Bronchial epithelial cell (primary cell): ENCODE data around the gene TAP2. TPM values are rescaled to one million over a fixed set of nuclear protein-coding genes. Genes with fewer than 3 reads are reported as not detected.

ENCODE experiments used
- DNase-seq: peaks from one replicate; pipeline ENCODE4 v3.0.0-alpha.2; 2010; ENCODE audit warnings: low read depth
- FAIRE-seq: peaks from 2 replicates; lab custom pipeline; 2011; peaks lifted over from hg19 to GRCh38; lab: Jason Lieb, UNC
- H3K27me3 ChIP-seq: 2 replicates; pipeline ENCODE4 v1.5.1; 2011; ENCODE audit warnings: low read length; ENCODE audit not compliant: control insufficient read depth, insufficient read depth
- H3K36me3 ChIP-seq: 2 replicates; pipeline ENCODE4 v1.5.1; 2011; ENCODE audit warnings: low read length; ENCODE audit not compliant: control insufficient read depth, insufficient read depth
- H3K4me3 ChIP-seq: 2 replicates; pipeline ENCODE4 v1.5.1; 2011; ENCODE audit warnings: mild to moderate bottlenecking, low read depth, low read length, control low read depth
- total RNA-seq: library from RNA; depleted of rRNA; stranded (reverse); fragments of >200 nt; gene quantifications from 2 replicates; pipeline ENCODE4 v1.2.1, GENCODE V29; 2014
- TF ChIP-seq, protein P1 (sequence below): IDR thresholded peaks from 2 replicates; pipeline ENCODE4 v1.5.1; 2011; ENCODE audit warnings: mild to moderate bottlenecking, moderate library complexity, low read length, control low read depth, inconsistent platforms; ENCODE audit not compliant: insufficient read depth, severe bottlenecking

The TAP2 gene
- total RNA-seq, 1 donor from 2014 or later = 25.0 TPM

DNA sequence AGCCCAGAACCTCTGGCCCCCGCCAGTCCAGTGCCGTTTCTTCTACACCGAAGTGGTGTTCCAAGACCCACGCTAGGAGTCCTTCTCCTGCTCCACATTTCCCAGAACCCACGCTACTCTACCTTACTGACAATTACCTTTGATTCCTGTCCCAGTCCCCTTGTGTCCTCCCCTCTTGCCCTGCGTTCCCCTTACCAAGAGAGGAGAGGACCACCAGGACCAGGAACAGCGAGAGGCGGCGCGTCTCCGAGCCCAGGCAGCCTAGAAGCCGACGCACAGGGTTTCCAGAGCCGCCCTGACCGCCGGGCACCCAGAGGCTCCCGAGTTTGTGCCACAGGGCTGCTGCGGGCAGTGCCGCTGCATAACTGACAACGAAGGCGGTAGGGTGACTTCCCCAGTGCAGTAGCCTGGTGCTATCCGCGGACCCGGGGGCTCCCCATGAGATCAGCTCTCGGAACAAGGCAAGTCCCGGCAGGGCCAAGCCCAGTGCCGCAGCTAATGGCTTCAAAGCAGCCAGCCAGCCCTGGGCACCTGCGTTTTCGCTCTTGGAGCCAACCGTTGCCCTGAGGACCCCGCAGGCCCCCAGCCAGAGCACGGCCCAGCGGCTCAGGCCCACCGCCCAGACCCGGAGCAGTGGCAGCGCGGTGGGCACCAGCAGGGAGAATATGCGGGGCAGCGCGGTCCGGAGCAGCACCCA is 14.5 kb upstream of the TAP2 start:
- H3K27me3 ChIP-seq = no peaks in the 10 kb centered on the region
- peak; percentile 48 for DNase-seq
- no peak for FAIRE-seq
- TF ChIP-seq, protein P1, sequence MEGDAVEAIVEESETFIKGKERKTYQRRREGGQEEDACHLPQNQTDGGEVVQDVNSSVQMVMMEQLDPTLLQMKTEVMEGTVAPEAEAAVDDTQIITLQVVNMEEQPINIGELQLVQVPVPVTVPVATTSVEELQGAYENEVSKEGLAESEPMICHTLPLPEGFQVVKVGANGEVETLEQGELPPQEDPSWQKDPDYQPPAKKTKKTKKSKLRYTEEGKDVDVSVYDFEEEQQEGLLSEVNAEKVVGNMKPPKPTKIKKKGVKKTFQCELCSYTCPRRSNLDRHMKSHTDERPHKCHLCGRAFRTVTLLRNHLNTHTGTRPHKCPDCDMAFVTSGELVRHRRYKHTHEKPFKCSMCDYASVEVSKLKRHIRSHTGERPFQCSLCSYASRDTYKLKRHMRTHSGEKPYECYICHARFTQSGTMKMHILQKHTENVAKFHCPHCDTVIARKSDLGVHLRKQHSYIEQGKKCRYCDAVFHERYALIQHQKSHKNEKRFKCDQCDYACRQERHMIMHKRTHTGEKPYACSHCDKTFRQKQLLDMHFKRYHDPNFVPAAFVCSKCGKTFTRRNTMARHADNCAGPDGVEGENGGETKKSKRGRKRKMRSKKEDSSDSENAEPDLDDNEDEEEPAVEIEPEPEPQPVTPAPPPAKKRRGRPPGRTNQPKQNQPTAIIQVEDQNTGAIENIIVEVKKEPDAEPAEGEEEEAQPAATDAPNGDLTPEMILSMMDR = no peak
- H3K4me3 ChIP-seq = peak overlapping the region; percentile 80
- H3K36me3 ChIP-seq = peaks cover 11% of the 10 kb centered on the region

DNA sequence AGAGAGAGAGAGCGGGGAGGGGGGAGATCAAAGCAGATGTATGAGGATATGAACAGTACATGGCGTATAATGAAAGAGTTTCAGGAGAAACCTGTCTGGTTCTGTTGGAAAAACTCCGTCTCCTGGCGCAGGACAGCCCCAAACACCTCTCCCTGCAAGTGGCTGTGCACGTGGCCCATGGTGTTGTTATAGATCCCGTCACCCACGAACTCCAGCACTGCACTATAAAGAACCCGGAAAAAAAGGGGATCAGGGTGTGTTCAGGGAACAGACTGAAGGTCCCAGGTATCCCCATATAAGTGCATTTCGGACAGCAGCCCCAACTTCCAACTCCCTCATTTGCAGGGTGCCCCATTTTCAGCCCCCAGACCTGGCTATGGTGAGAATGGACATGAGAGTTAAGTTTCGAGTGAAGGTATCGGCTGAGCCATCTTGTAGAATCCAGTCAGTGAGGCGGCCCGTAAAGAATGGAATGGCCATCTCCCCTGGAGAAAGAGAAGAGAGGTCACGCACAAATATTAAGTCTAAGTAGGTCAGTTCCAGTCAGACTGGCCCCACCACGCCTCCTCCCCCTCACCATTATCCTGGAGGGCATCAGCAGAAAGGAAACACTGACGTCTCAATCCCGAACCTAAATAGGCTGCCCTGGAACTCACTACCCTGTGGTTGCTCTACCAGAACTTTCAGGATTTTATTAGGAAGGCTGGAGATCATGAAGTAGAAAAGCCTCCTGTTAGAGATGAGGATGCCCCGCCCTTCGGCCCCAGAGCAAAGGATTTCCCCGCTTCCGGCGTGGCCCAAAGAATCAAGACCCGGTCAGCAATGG is 13.7 kb upstream of the TAP2 start:
- Histone ChIP-seq H3K4me3 (peak overlapping the region; percentile 80), H3K36me3 (peaks cover 15% of the 10 kb centered on the region), H3K27me3 (no peaks in the 10 kb centered on the region)
- DNase-seq (no peak), FAIRE-seq (no peak)
- TF ChIP-seq, protein P1 = no peak

DNA sequence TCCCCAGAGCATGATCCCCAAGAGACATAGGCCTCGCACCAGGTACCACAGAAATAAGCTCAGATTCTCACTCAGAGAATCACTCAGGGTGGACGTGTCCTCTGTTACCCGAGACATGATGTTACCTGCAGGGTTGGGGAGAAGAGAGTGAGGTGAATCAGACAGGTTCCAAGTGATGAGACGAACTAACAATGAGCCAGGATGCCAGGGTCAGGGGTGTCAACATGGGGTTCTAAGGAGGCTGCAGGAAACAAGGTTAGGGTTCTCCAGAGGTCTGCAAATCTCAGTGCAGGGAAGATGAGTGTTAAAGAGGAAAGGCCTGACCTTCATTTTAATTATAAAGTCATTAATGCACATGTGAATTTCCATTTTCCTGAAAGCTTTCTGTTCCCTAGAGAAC is 12.5 kb upstream of the TAP2 start:
- H3K4me3 ChIP-seq = no peak overlapping the region
- FAIRE-seq (no peak), DNase-seq (no peak)
- no peaks in the 10 kb centered on the region for H3K27me3 ChIP-seq
- H3K36me3 ChIP-seq = peaks cover 16% of the 10 kb centered on the region
- TF ChIP-seq, protein P1 = no peak

DNA sequence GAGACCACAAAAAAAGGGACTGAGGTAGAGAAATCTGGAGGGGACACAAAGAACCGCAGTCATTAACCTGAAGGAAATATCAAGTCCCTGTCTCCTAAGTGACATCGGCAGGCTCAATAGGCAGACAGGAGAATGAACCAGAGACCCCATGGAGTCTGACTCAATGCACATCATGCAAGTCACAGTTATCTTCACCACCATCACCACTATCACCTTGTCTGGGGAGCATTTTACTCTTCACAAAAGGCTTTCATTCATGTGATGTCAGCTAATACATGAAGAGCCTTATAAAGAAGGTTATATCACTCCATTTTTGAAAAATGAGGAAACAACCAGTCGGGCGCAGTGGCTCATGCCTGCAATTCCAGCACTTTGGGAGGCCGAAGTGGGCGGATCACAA is 10.6 kb upstream of the TAP2 start:
- no peak overlapping the region for H3K4me3 ChIP-seq
- FAIRE-seq (no peak), DNase-seq (no peak)
- peaks cover 17% of the 10 kb centered on the region for H3K36me3 ChIP-seq
- H3K27me3 ChIP-seq = no peaks in the 10 kb centered on the region
- TF ChIP-seq, protein P1 = no peak

DNA sequence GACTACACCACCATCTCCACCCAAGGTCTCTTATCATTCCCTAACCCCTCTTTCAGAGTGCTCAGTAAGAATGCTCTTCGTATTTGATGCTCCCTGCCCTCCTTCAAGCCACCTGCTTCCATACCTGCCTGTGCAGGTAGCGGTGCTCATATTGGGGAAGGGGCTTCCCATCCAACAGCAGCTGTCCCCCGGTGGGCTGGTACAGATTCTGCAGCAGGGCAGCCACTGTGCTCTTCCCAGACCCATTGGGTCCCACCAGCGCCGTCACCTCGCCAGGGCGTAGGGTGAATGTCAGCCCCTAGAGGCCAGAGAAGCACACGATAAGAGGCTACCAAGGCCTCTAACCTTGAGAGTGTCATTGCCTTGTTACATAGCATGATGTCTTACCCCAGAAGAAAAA is 9.3 kb upstream of the TAP2 start:
- FAIRE-seq (no peak), DNase-seq (no peak)
- no peaks in the 10 kb centered on the region for H3K27me3 ChIP-seq
- TF ChIP-seq, protein P1 = no peak
- H3K4me3 ChIP-seq = no peak overlapping the region
- H3K36me3 ChIP-seq = peaks cover 17% of the 10 kb centered on the region
